NCI-H446 (cell line): ENCODE measurements around the gene GGT6.
A peak's percentile ranks its signal among the peaks of the same experiment; 100 is the strongest.
"Not testable (repeated sequence)": the region's sequence is repeated elsewhere in the genome, so short reads cannot be mapped to it uniquely, and the experiment has no call there.

Experiments used
- DNase-seq, 2 experiments: peaks; one replicate each; lab custom pipeline; 2025; lab: John Stamatoyannopoulos, UW

Gene GGT6

GRCh38 chr17:4560421-4560820, at the start of gene GGT6:
Gene GGT6 (minus strand): TSS chr17:4560577. CDS start chr17:4560521, 56 bp downstream.
- DNase-seq = no peak

DNA sequence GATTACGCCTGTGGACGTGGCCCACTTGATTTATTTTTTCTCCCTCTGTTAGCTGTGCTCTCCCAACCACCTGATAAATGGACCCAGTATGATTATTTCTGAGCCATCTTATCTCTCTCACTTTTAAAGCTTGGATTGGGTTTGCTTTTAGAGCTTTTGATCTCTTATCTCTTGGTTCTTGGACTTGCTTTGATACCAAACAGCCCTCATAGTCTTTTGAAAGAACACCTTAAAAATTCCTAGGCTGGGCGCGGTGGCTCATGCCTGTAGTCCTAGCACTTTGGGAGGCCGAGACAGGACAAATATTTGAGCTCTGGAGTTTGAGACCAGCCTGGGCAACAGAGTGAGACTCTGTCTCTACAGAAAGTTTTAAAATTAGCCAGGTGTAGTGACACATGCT, 49.8 kb upstream of the GGT6 start:
- no peak for DNase-seq

DNA sequence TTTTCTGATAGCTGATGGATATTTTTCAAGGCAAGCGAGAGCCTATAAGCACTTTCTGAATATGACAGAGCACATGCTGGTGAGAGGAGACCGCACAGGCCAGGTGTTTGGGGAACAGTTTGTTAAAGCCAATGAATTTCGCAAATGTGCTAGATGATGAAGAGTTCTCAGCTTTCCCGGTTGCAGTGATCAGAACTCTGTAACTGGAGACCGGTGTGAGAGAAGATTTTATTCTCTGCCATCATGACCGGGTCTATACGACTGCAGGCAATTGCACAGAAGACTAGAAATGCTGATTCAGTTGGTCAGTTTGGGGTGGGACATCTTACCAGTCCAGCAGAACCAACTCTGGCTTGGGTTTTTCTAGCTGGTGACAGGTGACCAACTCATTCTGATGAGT, 49.4 kb upstream of the GGT6 start:
- DNase-seq = no peak

DNA sequence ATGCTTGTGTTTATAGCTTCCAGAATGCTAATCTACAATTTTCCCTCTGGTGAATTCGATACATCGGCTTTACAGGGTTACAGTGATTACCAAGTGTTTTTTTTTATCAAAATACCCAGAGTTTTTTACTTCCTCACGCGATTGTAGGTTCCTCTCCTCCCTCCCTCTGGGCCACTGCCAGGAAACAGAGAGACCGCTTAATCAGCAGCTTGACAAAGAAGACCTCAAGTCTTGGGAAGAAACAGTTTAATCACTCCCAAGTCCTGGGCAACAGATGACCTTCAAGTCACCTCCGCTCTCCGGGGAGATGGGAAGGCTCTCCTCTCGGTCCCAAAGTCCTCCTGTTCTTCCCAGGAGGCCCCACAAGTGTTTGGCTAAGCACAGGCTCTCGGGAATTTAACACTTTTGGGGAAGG, 47.4 kb upstream of the GGT6 start:
- DNase-seq = no peak

DNA sequence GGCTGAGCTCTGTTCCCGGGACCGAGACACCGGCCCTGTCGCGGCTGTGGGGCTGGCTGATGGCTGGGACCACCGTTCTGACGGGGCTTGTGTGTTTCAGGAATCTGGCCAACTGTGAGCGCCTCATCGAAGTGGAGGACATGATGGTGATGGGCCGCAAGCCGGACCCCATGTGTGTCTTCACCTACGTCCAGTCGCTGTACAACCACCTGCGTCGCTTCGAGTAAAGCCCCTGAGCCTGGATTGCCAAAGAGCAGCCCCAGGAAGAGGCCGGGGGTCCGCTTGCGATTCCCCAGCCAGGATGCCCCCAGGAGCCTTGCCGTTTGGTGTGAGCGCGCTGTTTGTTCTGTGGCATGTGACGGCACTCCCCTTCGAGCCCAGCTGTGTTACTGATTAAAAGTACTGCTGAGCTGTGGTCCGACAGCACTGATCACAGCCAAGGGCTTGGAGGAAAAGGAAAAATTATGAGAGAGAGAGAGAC, 46.9 kb upstream of the GGT6 start:
- no peak for DNase-seq

DNA sequence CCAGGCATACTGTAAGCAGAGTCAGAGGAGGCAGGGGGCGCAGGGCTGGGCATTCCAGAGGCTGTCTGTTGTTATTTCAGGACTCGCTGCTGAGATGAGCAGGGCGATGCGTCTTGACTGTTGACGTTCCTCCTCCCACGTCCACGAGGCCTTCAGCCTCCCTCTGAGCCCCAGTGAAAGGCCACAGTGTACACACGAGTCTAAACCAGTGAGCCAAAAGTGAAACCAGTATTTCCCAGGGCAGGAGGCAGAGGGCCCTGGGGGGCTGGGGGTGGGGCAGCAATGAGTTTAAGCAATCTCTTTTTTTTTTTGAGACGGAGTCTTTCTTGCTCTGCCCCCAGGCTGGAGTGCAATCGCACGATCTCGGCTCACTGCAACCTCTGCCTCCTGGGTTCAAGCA, 45.4 kb upstream of the GGT6 start:
- no peak for DNase-seq

- not testable (repeated sequence) for DNase-seq
These were observed 44.4 kb upstream of the GGT6 start for GRCh38 chr17:4604736-4605135.

DNA sequence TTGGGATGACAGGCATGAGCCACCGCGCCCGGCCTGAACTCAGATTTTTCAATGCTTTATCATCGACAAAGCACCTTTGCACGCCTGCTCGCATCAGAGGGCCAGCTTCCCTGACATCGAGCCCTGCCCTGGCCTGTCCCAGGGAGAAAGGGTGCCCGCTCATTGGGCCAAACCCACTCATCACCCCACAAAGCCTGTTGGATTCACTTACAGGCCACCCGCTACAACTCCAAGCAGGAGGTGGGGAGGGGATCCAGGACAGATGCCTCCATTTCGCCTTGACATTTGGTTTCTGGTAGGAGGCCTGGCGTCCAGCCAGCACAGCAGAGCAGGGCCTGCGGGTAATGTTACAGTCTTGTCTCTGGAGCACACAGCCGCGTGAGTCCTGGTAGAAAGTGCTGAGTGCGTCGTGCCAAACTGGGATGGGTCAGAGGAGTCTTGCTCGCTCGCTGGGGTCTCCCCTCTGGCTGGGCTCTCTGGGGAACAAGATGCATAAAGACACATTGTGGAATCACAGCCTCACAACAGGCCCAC, 43.8 kb upstream of the GGT6 start:
- DNase-seq = peak; percentile 90 to 98

- no peak for DNase-seq
These were observed 41.7 kb upstream of the GGT6 start for GRCh38 chr17:4602041-4602440.

GRCh38 chr17:4601326-4601725, 40.9 kb upstream of the GGT6 start:
- no peak for DNase-seq

DNA sequence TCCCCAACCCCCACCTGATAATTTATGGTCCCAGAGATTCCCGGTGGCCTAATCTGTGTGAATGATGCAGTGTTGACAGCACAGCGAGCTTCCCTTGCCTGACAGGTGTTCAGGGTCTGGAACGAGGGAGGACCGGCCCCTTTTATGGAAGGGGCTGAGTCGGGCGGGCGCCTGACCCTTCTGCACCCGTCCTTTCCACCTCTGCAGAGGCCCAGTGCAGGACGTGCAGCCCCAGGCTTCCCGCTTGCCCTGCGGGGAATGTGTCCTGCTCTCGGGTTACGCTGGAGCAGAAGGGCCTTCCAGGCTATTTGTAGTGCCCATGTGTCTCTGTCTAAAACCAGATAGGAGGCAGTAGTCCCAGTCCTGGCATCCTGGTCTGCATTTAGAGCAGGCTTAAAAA, 40.2 kb upstream of the GGT6 start:
- DNase-seq = no peak

DNA sequence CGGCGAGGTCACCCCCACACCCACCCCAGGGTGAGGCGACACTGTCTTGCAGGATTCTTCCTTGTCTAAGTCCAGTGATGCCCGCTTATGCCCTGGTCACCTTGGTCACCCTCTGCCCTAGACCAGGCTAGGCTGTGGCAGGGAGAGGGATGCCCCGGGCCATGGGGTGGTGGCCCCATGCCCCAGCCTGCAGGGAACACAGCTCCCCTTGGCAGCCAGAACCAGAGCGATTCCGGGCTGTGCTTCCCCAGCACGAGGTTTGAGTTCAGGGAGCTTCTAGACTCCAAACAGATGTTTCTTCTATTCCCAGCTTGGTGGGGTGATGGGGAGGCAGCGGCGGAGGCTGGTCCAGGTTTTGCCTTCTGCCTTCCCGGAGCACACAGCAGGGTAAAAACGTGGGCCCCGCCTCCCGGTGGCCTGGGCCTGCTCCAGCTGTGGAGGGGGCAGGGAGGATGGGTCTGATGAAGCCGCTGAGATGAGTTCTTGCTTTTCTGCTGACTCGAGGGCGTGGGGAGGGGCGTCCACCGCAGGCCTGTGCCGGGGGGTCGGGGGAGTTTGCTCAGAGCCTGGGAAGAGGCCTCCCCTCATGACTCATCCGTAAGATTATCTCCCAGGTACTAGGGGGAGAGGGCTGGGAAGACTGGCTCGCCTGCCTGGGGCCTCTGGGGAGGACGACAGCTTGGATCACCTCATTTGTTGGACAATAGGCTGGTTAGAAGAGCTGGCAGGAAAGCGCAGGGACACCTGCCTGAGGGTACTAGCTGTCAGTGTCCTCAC, 39.3 kb upstream of the GGT6 start:
- peak in 1 of 2 experiments; percentile 45 for DNase-seq

GRCh38 chr17:4598776-4599504, 38.6 kb upstream of the GGT6 start:
- DNase-seq = no peak

DNA sequence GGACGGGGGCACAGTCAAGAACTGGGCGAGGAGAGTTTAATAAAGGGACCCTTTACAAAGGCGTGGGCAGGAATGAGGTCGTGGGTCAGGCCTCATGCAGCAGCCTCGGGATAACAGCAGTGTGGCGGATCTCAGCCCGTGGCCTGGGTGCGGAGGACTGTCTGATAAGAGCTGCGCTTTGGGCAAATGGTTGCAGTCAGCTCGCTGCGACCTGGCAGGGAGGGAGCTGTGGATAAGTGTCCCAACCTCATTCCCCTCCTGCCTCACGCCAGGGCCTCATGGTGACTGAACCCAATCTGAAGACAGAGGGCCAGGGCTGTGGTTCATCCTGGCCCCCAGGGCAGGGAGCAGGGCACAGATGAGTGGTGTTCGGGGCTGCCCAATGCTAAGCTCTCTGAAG, 37.6 kb upstream of the GGT6 start:
- no peak for DNase-seq

DNA sequence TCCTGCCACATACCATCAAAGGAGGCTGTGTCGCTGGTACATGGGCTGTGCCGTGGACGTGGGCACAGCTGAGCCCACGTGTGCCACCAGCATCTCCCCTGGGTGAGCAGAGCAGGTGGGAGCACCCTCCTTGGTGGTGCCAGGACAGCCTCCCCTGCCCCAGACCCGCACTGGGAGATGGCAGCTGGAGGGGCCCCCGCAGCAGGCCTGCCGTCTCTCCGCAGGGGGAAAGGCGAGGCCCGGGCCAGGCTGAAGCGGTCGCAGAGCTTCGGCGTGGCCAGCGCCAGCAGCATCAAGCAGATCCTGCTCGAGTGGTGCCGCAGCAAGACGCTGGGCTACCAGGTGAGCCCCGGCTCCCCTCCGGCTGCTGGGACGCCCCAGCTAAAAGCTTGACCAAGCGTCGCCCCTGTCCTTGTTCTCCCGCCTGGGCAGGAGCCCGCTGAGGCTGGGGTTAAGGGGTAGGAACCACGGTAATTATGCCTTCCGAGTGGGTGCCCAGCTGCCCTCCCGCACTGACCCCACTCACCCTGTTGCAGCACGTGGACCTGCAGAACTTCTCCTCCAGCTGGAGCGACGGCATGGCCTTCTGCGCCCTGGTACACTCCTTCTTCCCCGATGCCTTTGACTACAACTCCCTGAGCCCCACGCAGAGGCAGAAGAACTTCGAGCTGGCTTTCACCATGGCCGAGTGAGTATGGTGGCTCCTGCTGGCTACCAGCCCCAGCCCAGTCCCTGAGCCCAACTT, 36.4 kb upstream of the GGT6 start:
- DNase-seq = no peak

DNA sequence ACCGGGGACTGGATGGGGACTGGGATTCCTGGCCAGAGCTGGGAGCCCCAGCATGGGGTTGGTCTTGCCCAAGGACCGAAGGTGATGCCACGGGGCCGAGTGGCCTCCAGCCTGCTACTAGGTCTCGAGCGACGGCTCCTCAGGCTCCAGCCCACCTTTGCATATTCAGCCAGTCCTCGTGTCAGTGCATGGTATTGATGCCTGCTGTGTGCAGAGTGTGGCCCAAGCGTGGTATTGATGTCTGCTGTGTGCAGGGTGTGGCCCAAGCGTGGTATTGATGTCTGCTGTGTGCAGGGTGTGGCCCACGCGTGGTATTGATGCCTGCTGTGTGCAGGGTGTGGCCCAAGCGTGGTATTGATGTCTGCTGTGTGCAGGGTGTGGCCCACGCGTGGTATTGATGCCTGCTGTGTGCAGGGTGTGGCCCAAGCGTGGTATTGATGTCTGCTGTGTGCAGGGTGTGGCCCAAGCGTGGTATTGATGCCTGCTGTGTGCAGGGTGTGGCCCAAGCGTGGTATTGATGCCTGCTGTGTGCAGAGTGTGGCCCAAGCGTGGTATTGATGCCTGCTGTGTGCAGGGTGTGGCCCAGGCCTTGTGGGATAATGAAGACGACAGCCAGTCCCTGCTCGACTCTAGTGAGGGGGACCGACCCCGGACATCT, 35.4 kb upstream of the GGT6 start:
- DNase-seq = not testable (repeated sequence)

GRCh38 chr17:4594931-4595684, 34.7 kb upstream of the GGT6 start:
- no peak for DNase-seq

DNA sequence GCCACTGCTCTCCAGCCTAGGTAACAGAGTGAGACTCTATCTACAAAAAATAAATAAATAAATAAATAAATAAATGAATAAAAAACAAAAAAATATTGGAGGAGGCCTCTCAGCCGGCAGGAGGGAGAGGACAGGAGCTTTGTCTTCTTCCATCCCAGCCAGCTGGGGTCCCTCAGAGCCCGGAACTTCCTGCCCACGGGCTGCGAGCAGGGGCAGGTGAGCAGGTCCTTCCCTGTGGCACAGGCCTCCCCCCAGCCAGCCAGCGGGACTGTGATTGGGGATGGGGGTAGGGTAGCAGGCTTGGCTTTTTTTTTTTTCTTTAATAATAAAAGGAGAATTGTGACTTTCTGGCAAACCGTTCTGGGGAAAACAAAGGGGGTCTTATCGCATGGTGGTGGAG, 34.0 kb upstream of the GGT6 start:
- no peak for DNase-seq

- DNase-seq = no peak
These were observed 32.6 kb upstream of the GGT6 start for GRCh38 chr17:4593021-4593421.

DNA sequence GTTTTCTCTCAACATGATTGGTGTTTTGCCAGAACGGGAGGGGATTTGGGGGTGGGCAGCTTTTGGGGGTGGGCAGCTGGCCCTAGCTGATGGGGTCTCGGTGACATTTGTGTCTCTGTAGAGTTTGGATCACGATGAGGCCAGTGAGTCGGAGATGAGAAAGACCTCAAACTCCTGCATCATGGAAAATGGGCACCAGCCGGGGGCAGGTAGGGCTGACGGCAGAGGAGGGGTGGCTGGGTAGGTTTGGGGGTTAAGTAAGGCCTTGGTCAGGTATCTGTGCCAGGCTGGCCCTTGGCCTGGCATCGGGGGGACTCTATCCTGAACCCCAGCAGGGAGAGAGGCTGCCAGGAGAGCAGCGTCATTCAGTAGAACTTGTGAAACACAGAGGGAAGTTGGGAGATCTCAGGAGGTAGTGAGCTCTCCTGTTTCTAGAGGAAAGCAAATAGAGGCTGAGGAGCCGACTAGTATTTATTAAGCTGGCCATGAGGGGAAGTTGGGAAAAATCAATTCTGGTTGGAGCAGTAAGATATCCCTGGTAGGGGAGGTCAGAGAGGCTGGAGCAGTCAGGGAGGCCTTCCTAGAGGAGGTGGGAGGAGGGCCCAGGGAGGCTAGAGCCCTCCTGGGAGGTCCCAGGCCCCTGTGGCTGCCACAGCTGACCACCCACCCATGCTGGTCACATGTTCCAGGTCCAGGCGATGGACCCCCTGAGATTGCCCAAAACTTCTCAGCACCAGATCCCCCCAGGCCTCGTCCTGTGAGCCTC, 32.0 kb upstream of the GGT6 start:
- no peak for DNase-seq
